ENCODE results near the gene STPG2. TPM values are rescaled to one million over a fixed set of nuclear protein-coding genes. Genes with fewer than 3 reads are reported as not detected.

Gene STPG2
- total RNA-seq, 1 experiment from 2014 or later, result 0.20 TPM

DNA sequence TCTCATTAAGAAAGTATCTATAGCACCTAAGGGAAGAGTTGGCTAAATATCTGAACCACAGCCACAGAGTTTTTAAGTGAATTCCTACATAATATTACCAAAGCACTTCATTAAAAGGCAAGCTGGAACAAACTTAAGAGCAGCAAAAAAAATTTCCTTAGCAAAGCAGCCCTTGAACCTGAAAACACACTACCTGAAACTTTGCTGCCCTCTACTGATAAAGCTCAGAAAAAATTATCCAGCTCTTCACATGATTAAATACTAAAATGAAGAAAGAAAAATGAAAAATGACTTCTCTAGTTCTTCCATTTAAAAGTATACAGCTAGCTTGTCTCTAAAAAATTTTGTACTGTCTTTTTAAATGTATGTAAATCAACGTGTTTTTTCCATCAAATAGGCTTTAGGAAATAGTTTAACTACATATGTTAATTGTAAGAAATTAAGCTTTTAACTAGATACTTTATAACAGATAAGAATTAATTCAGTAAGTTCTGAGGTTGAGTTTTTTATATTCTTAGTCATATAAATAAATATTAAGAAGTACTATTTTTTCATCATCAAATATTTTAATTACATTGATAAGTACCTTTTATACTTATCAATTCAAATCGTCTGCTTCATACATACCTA lies 156.1 kb downstream of the STPG2 start:
- Histone ChIP-seq H2BK120ac (ENCODE audit: low read depth, low read length, poor library complexity, severe bottlenecking) (no peak overlapping the region), H3K4me1 (ENCODE audit: insufficient read depth, low read length) (no peaks in the 10 kb centered on the region), H4K8ac (replicated peaks; ENCODE audit: insufficient read length, low read depth, low read length) (no peak overlapping the region), H3K18ac (ENCODE audit: insufficient read length, low read depth, low read length) (no peak overlapping the region), H3K27ac (ENCODE audit: insufficient read length, low read depth, low read length) (no peak overlapping the region), H2BK5ac (ENCODE audit: insufficient read length, low read length) (no peak overlapping the region), H4K91ac (ENCODE audit: insufficient read length, low read depth, low read length) (no peak overlapping the region), H3K9ac (ENCODE audit: extremely low read depth, insufficient read length, low read length) (no peak overlapping the region), H2BK20ac (ENCODE audit: low read depth, low read length, poor library complexity, severe bottlenecking) (no peak overlapping the region), H2AFZ (ENCODE audit: low read length) (no peak overlapping the region), H3K4me2 (ENCODE audit: insufficient read depth, insufficient read length, low read length) (no peak overlapping the region), H2BK12ac (ENCODE audit: insufficient read length, low read depth, low read length) (no peak overlapping the region), H3K27me3 (ENCODE audit: insufficient read depth, low read length) (no peaks in the 10 kb centered on the region), H3K14ac (ENCODE audit: insufficient read depth, low read length) (no peak overlapping the region), H3K56ac (ENCODE audit: insufficient read length, low read depth, low read length) (no peak overlapping the region), H3K79me2 (ENCODE audit: insufficient read depth, low read length) (no peaks in the 10 kb centered on the region), H4K20me1 (ENCODE audit: control insufficient read depth, insufficient read depth, insufficient read length) (no peaks in the 10 kb centered on the region), H4K5ac (ENCODE audit: insufficient read length, low read depth, low read length) (no peak overlapping the region), H3K4ac (ENCODE audit: low read depth, low read length) (no peak overlapping the region), H2BK15ac (ENCODE audit: low read depth, low read length) (no peak overlapping the region), H3K79me1 (ENCODE audit: insufficient read depth, low read depth, low read length, poor library complexity, severe bottlenecking) (no peaks in the 10 kb centered on the region), H2AK5ac (ENCODE audit: insufficient read length, low read length) (no peak overlapping the region), H3K23me2 (ENCODE audit: insufficient read length, low read depth, low read length, poor library complexity, severe bottlenecking) (no peaks in the 10 kb centered on the region), H3K23ac (ENCODE audit: insufficient read length, low read depth, low read length) (no peak overlapping the region), H3K9me3 (ENCODE audit: control insufficient read depth, low read depth, low read length) (no peaks in the 10 kb centered on the region), H3T11ph (ENCODE audit: low read length) (no peak overlapping the region)
- WGBS (ENCODE audit: extremely low coverage, insufficient read length, low lambda C conversion rate), result no CpG with 5 or more reads among the region's 2 CpGs
- Mint-ChIP-seq H3K36me3 (ENCODE audit: insufficient read depth in 1 of 3, low read depth in 3 of 3) (peaks cover 0 to 4% (median 0%) of the 10 kb centered on the region in 3 experiments; a peak in 2 of 7 replicates), H3K4me1 (no peaks in the 10 kb centered on the region), H3K4me3 (no peak overlapping the region), H3K9me3 (peaks cover 5 to 8% of the 10 kb centered on the region in 2 experiments; a peak in 3 of 5 replicates), H3K27me3 (ENCODE audit: low read depth) (no peaks in the 10 kb centered on the region), H3K27ac (no peak overlapping the region)
- TF ChIP-seq, protein P1, sequence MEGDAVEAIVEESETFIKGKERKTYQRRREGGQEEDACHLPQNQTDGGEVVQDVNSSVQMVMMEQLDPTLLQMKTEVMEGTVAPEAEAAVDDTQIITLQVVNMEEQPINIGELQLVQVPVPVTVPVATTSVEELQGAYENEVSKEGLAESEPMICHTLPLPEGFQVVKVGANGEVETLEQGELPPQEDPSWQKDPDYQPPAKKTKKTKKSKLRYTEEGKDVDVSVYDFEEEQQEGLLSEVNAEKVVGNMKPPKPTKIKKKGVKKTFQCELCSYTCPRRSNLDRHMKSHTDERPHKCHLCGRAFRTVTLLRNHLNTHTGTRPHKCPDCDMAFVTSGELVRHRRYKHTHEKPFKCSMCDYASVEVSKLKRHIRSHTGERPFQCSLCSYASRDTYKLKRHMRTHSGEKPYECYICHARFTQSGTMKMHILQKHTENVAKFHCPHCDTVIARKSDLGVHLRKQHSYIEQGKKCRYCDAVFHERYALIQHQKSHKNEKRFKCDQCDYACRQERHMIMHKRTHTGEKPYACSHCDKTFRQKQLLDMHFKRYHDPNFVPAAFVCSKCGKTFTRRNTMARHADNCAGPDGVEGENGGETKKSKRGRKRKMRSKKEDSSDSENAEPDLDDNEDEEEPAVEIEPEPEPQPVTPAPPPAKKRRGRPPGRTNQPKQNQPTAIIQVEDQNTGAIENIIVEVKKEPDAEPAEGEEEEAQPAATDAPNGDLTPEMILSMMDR (conservative IDR thresholded peaks at IDR 0.05), result peak; percentile 81
- no peak for DNase-seq

All from H9 (cell line).